Breast epithelium (tissue), 4 donors: ENCODE data around the gene MT2A. TPM values are rescaled to one million over a fixed set of nuclear protein-coding genes. Genes with fewer than 3 reads are reported as not detected.
A peak's percentile ranks its signal among the peaks of the same experiment; 100 is the strongest.

Experiments
- DNase-seq, 2 donors: peaks; one replicate each; pipeline ENCODE4 v3.0.0-alpha.2; 2019; ENCODE audit warnings: low spot score in 2 of 2
- H3K27ac ChIP-seq, 2 donors: fragments of 200-600 bp; sonication (generic) in 1 of 2; one replicate each; pipeline ENCODE4 v1.5.1; 2016 to 2019; ENCODE audit warnings: mild to moderate bottlenecking in 1 of 2
- H3K27me3 ChIP-seq, 2 donors: fragments of 200-600 bp; sonication (generic) in 1 of 2; one replicate each; pipeline versions ENCODE4 v1.5.1 to v1.6.0; 2017 to 2019; ENCODE audit warnings: control low read depth in 1 of 2, mild to moderate bottlenecking in 1 of 2
- H3K36me3 ChIP-seq: fragments of 200-600 bp; one replicate; pipeline ENCODE4 v1.5.1; 2019
- H3K4me1 ChIP-seq, 2 donors: fragments of 200-600 bp; sonication (generic); one replicate each; pipeline ENCODE4 v1.5.1; 2016 to 2019; ENCODE audit warnings: control low read depth in 1 of 2
- H3K4me3 ChIP-seq, 3 donors: fragments of 200-600 bp; sonication (generic); 1 replicate in 2 of 3; 2 replicates in 1 of 3; pipeline ENCODE4 v1.5.1; 2016 to 2019; ENCODE audit warnings: mild to moderate bottlenecking in 3 of 3, moderate library complexity in 2 of 3
- H3K9me3 ChIP-seq, 2 donors: fragments of 200-600 bp; sonication (generic) in 1 of 2; one replicate each; pipeline ENCODE4 v1.5.1; 2016 to 2019; ENCODE audit warnings: control low read depth in 1 of 2
- CTCF ChIP-seq, 3 donors: fragments of 450-650 bp; IDR thresholded peaks; one replicate each; pipeline ENCODE4 v1.5.1; 2016 to 2017; ENCODE audit warnings: antibody characterized with exemption in 3 of 3, mild to moderate bottlenecking in 3 of 3, moderate library complexity in 3 of 3
- POLR2A ChIP-seq: fragments of 450-650 bp; IDR thresholded peaks from one replicate; pipeline ENCODE4 v1.6.1; 2016; ENCODE audit warnings: antibody characterized with exemption, mild to moderate bottlenecking, moderate library complexity
- POLR2AphosphoS5 ChIP-seq, 3 donors: sonication (generic); formaldehyde crosslinking; IDR thresholded peaks; one replicate each; pipeline ENCODE4 v1.6.1; 2017; ENCODE audit warnings: antibody characterized with exemption in 3 of 3
- intact Hi-C: fragments of 100-400 bp; cut with DNase I; formaldehyde crosslinking; loops from one replicate; pipeline ENCODE4 v1.15.1; 2023; ENCODE audit warnings: low total_unique reads
- total RNA-seq, 3 donors: library from RNA; depleted of rRNA; stranded (reverse); fragments of >200 nt; gene quantifications; one replicate each; pipeline ENCODE4 v1.1.0, GENCODE V29; 2016

The MT2A gene
- total RNA-seq, 3 donors from 2014 or later: 352 to 543 (median 428) TPM

- no peak within 1 kb of the TSS for H3K4me3 ChIP-seq
- TF ChIP-seq POLR2AphosphoS5 (IDR thresholded peaks at IDR 0.05): no peak
- TF ChIP-seq POLR2A: no peak
- no peak for TF ChIP-seq CTCF (IDR thresholded peaks at IDR 0.05)
- H3K4me1 ChIP-seq: no peaks in the 10 kb centered on the region
- H3K27ac ChIP-seq: no peak within 1 kb of the TSS
- H3K9me3 ChIP-seq: no peaks in the 10 kb centered on the region
- H3K27me3 ChIP-seq: no peaks in the 10 kb centered on the region
- no peak for DNase-seq
- no peaks in the 10 kb centered on the region for H3K36me3 ChIP-seq
- intact Hi-C loops: no loop called here
Measured at GRCh38 chr16:56651586-56651985, 43.2 kb downstream of the MT2A start, which contains the start of gene MT1B. TSS of gene MT1B (plus strand) at chr16:56651886. CDS start at chr16:56651954, 68 bp downstream.

GRCh38 chr16:56652600-56652999, 44.2 kb downstream of the MT2A start:
- Histone ChIP-seq H3K36me3 (no peaks in the 10 kb centered on the region), H3K4me1 (no peaks in the 10 kb centered on the region), H3K4me3 (no peak overlapping the region), H3K27ac (no peak overlapping the region), H3K9me3 (no peaks in the 10 kb centered on the region), H3K27me3 (no peaks in the 10 kb centered on the region)
- no peak for DNase-seq
- intact Hi-C loops: no loop called here
- TF ChIP-seq POLR2A: no peak
- no peak for TF ChIP-seq CTCF (IDR thresholded peaks at IDR 0.05)
- no peak for TF ChIP-seq POLR2AphosphoS5 (IDR thresholded peaks at IDR 0.05)

- H3K4me1 ChIP-seq: peaks cover 0 to 1% of the 10 kb centered on the region in 2 donors
- H3K4me3 ChIP-seq: no peak overlapping the region
- H3K27ac ChIP-seq: no peak overlapping the region
- TF ChIP-seq POLR2AphosphoS5 (IDR thresholded peaks at IDR 0.05) (no peak), POLR2A (no peak), CTCF (IDR thresholded peaks at IDR 0.05) (no peak)
- DNase-seq: no peak
- no peaks in the 10 kb centered on the region for H3K36me3 ChIP-seq
- H3K9me3 ChIP-seq: no peaks in the 10 kb centered on the region
- intact Hi-C loops: no loop called here
- no peaks in the 10 kb centered on the region for H3K27me3 ChIP-seq
Measured at GRCh38 chr16:56653218-56653617, 44.8 kb downstream of the MT2A start.

GRCh38 chr16:56657555-56658326, 49.4 kb downstream of the MT2A start, which contains the start of gene MT1F:
TSS of gene MT1F (plus strand) at chr16:56657959. CDS start at chr16:56658059, 100 bp downstream.
- H3K4me3 ChIP-seq: peak within 1 kb of the TSS; percentile 43 to 92 (median 77)
- intact Hi-C loops: no loop called here
- peak in 2 of 3 donors; percentile 10 to 29 for TF ChIP-seq POLR2AphosphoS5 (IDR thresholded peaks at IDR 0.05)
- no peak for TF ChIP-seq CTCF (IDR thresholded peaks at IDR 0.05)
- TF ChIP-seq POLR2A: no peak
- peaks cover 0 to 1% of the 10 kb centered on the region in 2 donors for H3K27me3 ChIP-seq
- DNase-seq: peak; percentile 95 to 96
- H3K27ac ChIP-seq: peak within 1 kb of the TSS; percentile 80 to 94
- H3K36me3 ChIP-seq: no peaks in the 10 kb centered on the region
- H3K9me3 ChIP-seq: no peaks in the 10 kb centered on the region
- peaks cover 3 to 7% of the 10 kb centered on the region in 2 donors for H3K4me1 ChIP-seq

- H3K4me1 ChIP-seq: peaks cover 3 to 7% of the 10 kb centered on the region in 2 donors
- intact Hi-C loops: no loop called here
- peaks cover 2 to 5% of the 10 kb centered on the region in 2 donors for H3K27me3 ChIP-seq
- no peaks in the 10 kb centered on the region for H3K9me3 ChIP-seq
- H3K27ac ChIP-seq: peak overlapping the region; percentile 80 to 94
- H3K36me3 ChIP-seq: no peaks in the 10 kb centered on the region
- TF ChIP-seq POLR2A (no peak), CTCF (IDR thresholded peaks at IDR 0.05) (no peak), POLR2AphosphoS5 (IDR thresholded peaks at IDR 0.05) (no peak)
- no peak for DNase-seq
- H3K4me3 ChIP-seq: peak overlapping the region; percentile 43 to 92 (median 77)
Measured at GRCh38 chr16:56658327-56658875, 50.0 kb downstream of the MT2A start.
